Caco-2 (cell line): Measurements from ENCODE around the gene SERINC3. TPM values are rescaled to one million over a fixed set of nuclear protein-coding genes. Genes with fewer than 3 reads are reported as not detected.
"Not testable (repeated sequence)": the region's sequence is repeated elsewhere in the genome, so short reads cannot be mapped to it uniquely, and the experiment has no call there.

Experiments used
- BruUV-seq: library from RNA; stranded (reverse); fragments of 400-500 nt; replicated peaks from 2 replicates; lab custom pipeline; 2021; lab: Mats Ljungman, UMichigan
- CTCF ChIA-PET: fragments of 300-600 bp; sonication (Branson Sonifier 250); formaldehyde crosslinking; loops from one replicate; lab custom pipeline; 2022; ENCODE audit warnings: antibody characterized with exemption; lab: Charles Lee
- POLR2A ChIA-PET: fragments of 300-600 bp; sonication (Branson Sonifier 250); formaldehyde crosslinking; loops from one replicate; lab custom pipeline; 2022; ENCODE audit warnings: antibody characterized with exemption; lab: Charles Lee
- DNase-seq, 2 experiments: peaks; one replicate each; pipeline versions ENCODE4 v3.0.0 to v3.0.0-alpha.2; 2020 to 2022
- H3K27me3 ChIP-seq: replicated peaks from 2 replicates; pipeline ENCODE4 v1.6.0; 2011; ENCODE audit warnings: low read length; ENCODE audit not compliant: control insufficient read depth, insufficient read depth
- H3K36me3 ChIP-seq: 2 replicates; pipeline ENCODE4 v1.5.1; 2011; ENCODE audit warnings: low read length; ENCODE audit not compliant: control insufficient read depth, insufficient read depth
- H3K4me1 ChIP-seq: fragments of 250-450 bp; sonication (Bioruptor Pico); 2 replicates; pipeline ENCODE4 v1.5.1; 2020; ENCODE audit warnings: mild to moderate bottlenecking
- H3K4me3 ChIP-seq: 2 replicates; pipeline ENCODE4 v1.5.1; 2011; ENCODE audit warnings: low read depth, mild to moderate bottlenecking, control low read depth, low read length
- H3K9me3 ChIP-seq: fragments of 250-450 bp; sonication (Bioruptor Pico); 2 replicates; pipeline ENCODE4 v1.5.1; 2020; ENCODE audit warnings: mild to moderate bottlenecking, moderate library complexity
- H3K27ac Mint-ChIP-seq: one replicate; pipeline ENCODE4 v1.8.0; 2022; ENCODE audit warnings: mixed read lengths; ENCODE audit not compliant: unreplicated experiment
- H3K27me3 Mint-ChIP-seq: one replicate; pipeline ENCODE4 v1.8.0; 2022; ENCODE audit warnings: mixed read lengths; ENCODE audit not compliant: insufficient read depth, unreplicated experiment
- H3K36me3 Mint-ChIP-seq: one replicate; pipeline ENCODE4 v1.8.0; 2022; ENCODE audit warnings: mild to moderate bottlenecking, mixed read lengths; ENCODE audit not compliant: insufficient read depth, unreplicated experiment
- H3K4me1 Mint-ChIP-seq: one replicate; pipeline ENCODE4 v1.8.0; 2022; ENCODE audit warnings: low read depth, mixed read lengths; ENCODE audit not compliant: unreplicated experiment
- H3K4me3 Mint-ChIP-seq: one replicate; pipeline ENCODE4 v1.8.0; 2022; ENCODE audit warnings: mild to moderate bottlenecking, moderate library complexity, mixed read lengths; ENCODE audit not compliant: unreplicated experiment
- H3K9me3 Mint-ChIP-seq: one replicate; pipeline ENCODE4 v1.8.0; 2022; ENCODE audit warnings: mixed read lengths; ENCODE audit not compliant: unreplicated experiment
- intact Hi-C: fragments of 100-400 bp; cut with micrococcal nuclease; formaldehyde crosslinking; loops from one replicate; pipeline ENCODE4 v1.10.0; 2022; ENCODE audit not compliant: unreplicated experiment
- total RNA-seq: library from RNA; stranded (reverse); gene quantifications from 2 replicates; pipeline ENCODE4 v1.2.3, GENCODE V29; 2022
- TF ChIP-seq, protein P1 (sequence below), 2 experiments: fragments of 200-600 bp in 1 of 2; IDR thresholded peaks; 1 replicate in 1 of 2; 2 replicates in 1 of 2; pipeline versions ENCODE4 v1.5.1 to v1.8.0; 2011 to 2022; ENCODE audit warnings: antibody characterized with exemption in 1 of 2, control low read depth in 1 of 2, inconsistent platforms in 1 of 2, low read depth in 1 of 2, low read length in 1 of 2, mild to moderate bottlenecking in 1 of 2, moderate library complexity in 1 of 2; ENCODE audit not compliant: insufficient read depth in 1 of 2, severe bottlenecking in 1 of 2, unreplicated experiment in 1 of 2

Gene SERINC3
- total RNA-seq, 1 experiment from 2014 or later, result 185 TPM

DNA sequence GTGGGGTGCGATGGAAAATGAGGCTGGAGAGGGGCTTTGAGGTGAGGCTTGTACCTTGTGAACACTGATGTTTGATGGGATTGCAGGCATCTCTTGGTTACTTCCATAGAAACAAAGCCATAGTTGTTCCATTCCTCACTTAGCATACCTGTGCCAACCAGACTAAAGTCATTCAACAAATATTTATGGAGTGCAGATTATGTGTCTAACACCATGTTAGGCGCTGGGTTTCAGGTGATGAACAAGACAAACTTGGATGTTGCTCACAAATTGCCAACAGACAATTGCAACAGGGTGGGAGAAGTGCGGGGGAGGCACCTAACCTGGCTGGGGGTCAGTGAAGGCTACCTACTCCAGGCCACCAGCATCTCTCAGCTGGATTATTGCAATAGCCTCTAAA, 44.7 kb downstream of the SERINC3 start:
- Mint-ChIP-seq H3K4me3 (peak overlapping the region; percentile 98), H3K27me3 (no peaks in the 10 kb centered on the region), H3K36me3 (peaks cover 34% of the 10 kb centered on the region), H3K27ac (no peak overlapping the region), H3K9me3 (no peaks in the 10 kb centered on the region), H3K4me1 (peaks cover 25% of the 10 kb centered on the region)
- BruUV-seq, result no TSS peak
- H3K27me3 ChIP-seq, result no peaks in the 10 kb centered on the region
- TF ChIP-seq, protein P1, sequence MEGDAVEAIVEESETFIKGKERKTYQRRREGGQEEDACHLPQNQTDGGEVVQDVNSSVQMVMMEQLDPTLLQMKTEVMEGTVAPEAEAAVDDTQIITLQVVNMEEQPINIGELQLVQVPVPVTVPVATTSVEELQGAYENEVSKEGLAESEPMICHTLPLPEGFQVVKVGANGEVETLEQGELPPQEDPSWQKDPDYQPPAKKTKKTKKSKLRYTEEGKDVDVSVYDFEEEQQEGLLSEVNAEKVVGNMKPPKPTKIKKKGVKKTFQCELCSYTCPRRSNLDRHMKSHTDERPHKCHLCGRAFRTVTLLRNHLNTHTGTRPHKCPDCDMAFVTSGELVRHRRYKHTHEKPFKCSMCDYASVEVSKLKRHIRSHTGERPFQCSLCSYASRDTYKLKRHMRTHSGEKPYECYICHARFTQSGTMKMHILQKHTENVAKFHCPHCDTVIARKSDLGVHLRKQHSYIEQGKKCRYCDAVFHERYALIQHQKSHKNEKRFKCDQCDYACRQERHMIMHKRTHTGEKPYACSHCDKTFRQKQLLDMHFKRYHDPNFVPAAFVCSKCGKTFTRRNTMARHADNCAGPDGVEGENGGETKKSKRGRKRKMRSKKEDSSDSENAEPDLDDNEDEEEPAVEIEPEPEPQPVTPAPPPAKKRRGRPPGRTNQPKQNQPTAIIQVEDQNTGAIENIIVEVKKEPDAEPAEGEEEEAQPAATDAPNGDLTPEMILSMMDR (IDR thresholded peaks at IDR 0.05; ENCODE audit: insufficient read depth in 1 of 2, low read depth in 1 of 2, low read length in 1 of 2, severe bottlenecking in 1 of 2, unreplicated experiment in 1 of 2), result no peak
- ChIA-PET CTCF (interaction anchor here (2.0 kb wide), 1 partner anchor 45 kb away, joined by 11 read pairs; the partner anchor contains the start of gene SERINC3), POLR2A (interaction anchor here (1.7 kb wide), 1 partner anchor 15 kb away, joined by 4 read pairs; no protein-coding TSS in a partner anchor)
- H3K4me3 ChIP-seq, result no peak overlapping the region
- peaks cover 19% of the 10 kb centered on the region for H3K4me1 ChIP-seq
- no peaks in the 10 kb centered on the region for H3K9me3 ChIP-seq
- intact Hi-C loops, result loop anchor here (2.0 to 10.0 kb wide), 2 partner anchors 46 to 258 kb away; partner anchors contain the start of gene SERINC3
- no peak for DNase-seq
- H3K36me3 ChIP-seq, result peaks cover 3% of the 10 kb centered on the region

DNA sequence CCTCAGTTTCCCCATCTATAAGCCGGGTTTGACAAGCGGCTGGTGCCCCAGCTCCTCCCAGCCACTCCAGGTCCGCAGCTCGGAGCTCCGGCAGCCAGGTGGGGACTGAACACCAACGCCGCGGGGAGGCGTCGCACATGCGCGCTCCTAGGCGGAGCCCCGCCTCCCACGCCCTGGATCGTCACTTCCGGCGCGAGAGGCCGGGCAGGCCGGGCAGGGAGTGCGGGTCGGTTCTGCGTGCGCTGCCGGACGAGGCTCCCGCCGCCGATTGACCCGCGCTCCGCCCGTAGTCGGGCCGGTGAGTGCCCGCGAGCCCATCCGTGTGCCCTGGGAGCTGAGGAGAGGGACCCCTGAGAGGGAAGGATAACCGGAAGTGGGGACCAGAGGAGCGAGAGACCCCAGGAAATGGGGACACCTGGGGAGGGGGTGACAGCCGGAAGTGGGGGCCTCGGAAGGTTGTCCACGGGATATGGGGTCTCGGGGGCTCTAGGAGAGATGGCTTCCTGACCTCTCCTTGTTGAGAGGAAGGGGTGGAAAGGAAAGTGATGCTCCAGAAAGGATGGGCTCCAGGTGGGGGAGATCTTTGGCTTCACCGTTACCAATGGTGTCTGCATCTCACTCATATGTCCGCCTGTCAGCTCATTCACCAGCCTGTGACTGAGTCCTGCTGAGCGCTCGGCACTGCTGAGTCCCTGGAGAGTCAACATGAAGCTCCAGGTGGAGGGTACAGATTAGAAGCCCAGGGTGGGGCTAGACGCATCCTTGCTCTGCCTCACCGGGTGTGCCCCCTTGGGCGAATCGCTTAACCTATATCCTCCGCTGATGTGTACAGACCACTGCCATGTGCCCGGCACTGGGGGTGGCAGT, 45.9 kb downstream of the SERINC3 start, which contains the start of gene TTPAL:
TSS of gene TTPAL (plus strand) at position 181 of the 867 bp plus-strand sequence. CDS start 4,126 bp downstream, outside the sequence.
- TF ChIP-seq, protein P1 (IDR thresholded peaks at IDR 0.05; ENCODE audit: insufficient read depth in 1 of 2, low read depth in 1 of 2, low read length in 1 of 2, severe bottlenecking in 1 of 2, unreplicated experiment in 1 of 2), result peak; percentile 28 to 78
- peak; percentile 95 to 99 for DNase-seq
- BruUV-seq, result TSS peak; percentile 61
- H3K4me3 Mint-ChIP-seq, result peak within 1 kb of the TSS; percentile 98
- CTCF ChIA-PET, result interaction anchor here (0.6 to 2.0 kb wide), 16 partner anchors 9 to 428 kb away, joined by 3 to 27 read pairs (median 5); partner anchors contain the start of genes FITM2 and SERINC3
- no peaks in the 10 kb centered on the region for H3K9me3 ChIP-seq
- H3K27me3 ChIP-seq, result no peaks in the 10 kb centered on the region
- H3K36me3 ChIP-seq, result peaks cover 3% of the 10 kb centered on the region
- H3K4me1 Mint-ChIP-seq, result peaks cover 25% of the 10 kb centered on the region
- no peaks in the 10 kb centered on the region for H3K9me3 Mint-ChIP-seq
- peaks cover 19% of the 10 kb centered on the region for H3K4me1 ChIP-seq
- intact Hi-C loops, result loop anchor here (1.0 to 10.0 kb wide), 3 partner anchors 47 to 259 kb away; partner anchors contain the start of gene SERINC3
- peak within 1 kb of the TSS; percentile 96 for H3K27ac Mint-ChIP-seq
- peaks cover 22% of the 10 kb centered on the region for H3K36me3 Mint-ChIP-seq
- no peaks in the 10 kb centered on the region for H3K27me3 Mint-ChIP-seq
- H3K4me3 ChIP-seq, result peak within 1 kb of the TSS; percentile 89
- POLR2A ChIA-PET, result interaction anchor here (0.5 to 1.9 kb wide), 19 partner anchors 12 to 268 kb away, joined by 3 to 18 read pairs (median 4); partner anchors contain the start of genes ADA, OSER1 and SERINC3

DNA sequence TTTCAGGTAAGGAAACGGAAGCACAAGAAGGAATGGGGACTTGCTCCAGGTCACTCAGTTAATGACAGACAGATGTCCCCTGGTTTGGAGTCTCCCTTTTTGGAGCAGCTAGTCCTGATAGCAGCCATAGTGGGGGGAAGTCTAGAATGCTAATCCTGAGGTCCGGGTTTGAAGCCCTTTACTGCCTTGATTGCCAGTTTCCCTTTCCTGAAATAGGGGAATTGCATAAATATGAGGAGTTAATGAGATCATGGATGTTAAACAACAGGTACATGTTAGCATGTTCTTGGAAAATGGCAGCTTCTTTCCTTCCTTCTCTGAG, 46.5 kb downstream of the SERINC3 start:
- BruUV-seq, result TSS peak; percentile 88
- intact Hi-C loops, result loop anchor here (1.0 to 10.0 kb wide), 2 partner anchors 135 to 259 kb away; no protein-coding TSS in a partner anchor
- Mint-ChIP-seq H3K9me3 (no peaks in the 10 kb centered on the region), H3K4me1 (peaks cover 25% of the 10 kb centered on the region), H3K27me3 (no peaks in the 10 kb centered on the region), H3K27ac (peak overlapping the region; percentile 96), H3K4me3 (peak overlapping the region; percentile 98), H3K36me3 (peaks cover 16% of the 10 kb centered on the region)
- no peak for DNase-seq
- peaks cover 19% of the 10 kb centered on the region for H3K4me1 ChIP-seq
- peaks cover under 1% of the 10 kb centered on the region; the same call in 1 of the 2 replicates for H3K36me3 ChIP-seq
- H3K4me3 ChIP-seq, result peak overlapping the region; percentile 89
- ChIA-PET CTCF (interaction anchor here (0.7 to 2.0 kb wide), 15 partner anchors 9 to 338 kb away, joined by 3 to 27 read pairs (median 5); partner anchors contain the start of genes FITM2 and SERINC3), POLR2A (interaction anchor here (0.6 to 1.9 kb wide), 17 partner anchors 12 to 265 kb away, joined by 3 to 18 read pairs (median 5); partner anchors contain the start of genes ADA, OSER1 and SERINC3)
- H3K9me3 ChIP-seq, result no peaks in the 10 kb centered on the region
- TF ChIP-seq, protein P1 (IDR thresholded peaks at IDR 0.05; ENCODE audit: insufficient read depth in 1 of 2, low read depth in 1 of 2, low read length in 1 of 2, severe bottlenecking in 1 of 2, unreplicated experiment in 1 of 2), result no peak
- no peaks in the 10 kb centered on the region for H3K27me3 ChIP-seq

DNA sequence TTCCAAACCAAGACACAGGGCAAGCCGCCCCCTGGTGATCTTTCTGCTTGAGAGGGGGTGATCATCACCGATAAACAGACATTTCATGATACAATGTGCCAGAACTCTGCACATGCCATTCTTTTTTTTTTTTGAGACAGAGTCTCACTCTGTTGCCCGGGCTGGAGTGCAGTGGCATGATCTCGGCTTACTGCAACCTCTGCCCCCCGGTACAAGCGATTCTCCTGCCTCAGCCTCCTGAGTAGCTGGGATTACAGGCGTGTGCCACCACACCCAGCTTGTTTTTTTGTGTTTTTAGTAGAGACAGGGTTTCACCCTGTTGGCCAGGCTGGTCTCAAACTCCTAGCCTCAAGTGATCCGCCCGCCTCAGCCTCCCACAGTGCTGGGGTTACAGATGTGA, 49.6 kb downstream of the SERINC3 start:
- peaks cover 19% of the 10 kb centered on the region for H3K4me1 ChIP-seq
- not testable (repeated sequence) for H3K9me3 Mint-ChIP-seq, H3K4me3 Mint-ChIP-seq, H3K36me3 ChIP-seq, DNase-seq, BruUV-seq, H3K27me3 ChIP-seq, H3K9me3 ChIP-seq, H3K27me3 Mint-ChIP-seq, H3K4me3 ChIP-seq, H3K27ac Mint-ChIP-seq
- H3K4me1 Mint-ChIP-seq, result peaks cover 25% of the 10 kb centered on the region
- ChIA-PET CTCF (interaction anchor here (0.6 to 5.4 kb wide), 9 partner anchors 10 to 256 kb away, joined by 3 to 158 read pairs (median 9); partner anchors contain the start of gene SERINC3), POLR2A (interaction anchor here (0.5 kb wide), 1 partner anchor 161 kb away, joined by 3 read pairs; the partner anchor contains the start of gene FITM2)
- peaks cover 12% of the 10 kb centered on the region for H3K36me3 Mint-ChIP-seq
- intact Hi-C loops, result loop anchor here (10.0 kb wide), 1 partner anchor 263 kb away; no protein-coding TSS in a partner anchor
